ENCODE results near the gene CERS6. TPM values are rescaled to one million over a fixed set of nuclear protein-coding genes. Genes with fewer than 3 reads are reported as not detected.

CERS6 gene
- total RNA-seq, 2 donors from 2014 or later = 13.7 to 15.8 TPM

- no peak for ATAC-seq (ENCODE audit: insufficient number of reproducible peaks, low FRiP score, low read depth)
- H3K36me3 ChIP-seq = no peaks in the 10 kb centered on the region
- no peak overlapping the region for H3K4me3 ChIP-seq
- no peak overlapping the region for H3K27ac ChIP-seq
- no peak for DNase-seq (ENCODE audit: low spot score)
- H3K4me1 ChIP-seq (ENCODE audit: control insufficient read depth in 1 of 2, low read depth in 2 of 2) = no peaks in the 10 kb centered on the region
- no peaks in the 10 kb centered on the region for H3K9me3 ChIP-seq
- no peak for TF ChIP-seq CTCF (IDR thresholded peaks at IDR 0.05)
- no peaks in the 10 kb centered on the region for H3K27me3 ChIP-seq (replicated peaks; ENCODE audit: insufficient read depth)
Observed at GRCh38 chr2:168686452-168687191, 230.6 kb downstream of the CERS6 start.

GRCh38 chr2:168687314-168687713, 231.2 kb downstream of the CERS6 start:
- ATAC-seq (ENCODE audit: insufficient number of reproducible peaks, low FRiP score, low read depth) = no peak
- DNase-seq (ENCODE audit: low spot score) = no peak
- no peaks in the 10 kb centered on the region for H3K9me3 ChIP-seq
- no peaks in the 10 kb centered on the region for H3K4me1 ChIP-seq (ENCODE audit: control insufficient read depth in 1 of 2, low read depth in 2 of 2)
- no peak overlapping the region for H3K4me3 ChIP-seq
- TF ChIP-seq CTCF (IDR thresholded peaks at IDR 0.05) = peak; percentile 31
- H3K27me3 ChIP-seq (replicated peaks; ENCODE audit: insufficient read depth) = no peaks in the 10 kb centered on the region
- no peak overlapping the region for H3K27ac ChIP-seq
- no peaks in the 10 kb centered on the region for H3K36me3 ChIP-seq

- no peak for DNase-seq (ENCODE audit: low spot score)
- no peak overlapping the region for H3K27ac ChIP-seq
- TF ChIP-seq CTCF (IDR thresholded peaks at IDR 0.05) = no peak
- no peak for ATAC-seq (ENCODE audit: insufficient number of reproducible peaks, low FRiP score, low read depth)
- H3K9me3 ChIP-seq = no peaks in the 10 kb centered on the region
- H3K4me3 ChIP-seq = no peak overlapping the region
- H3K36me3 ChIP-seq = no peaks in the 10 kb centered on the region
- no peaks in the 10 kb centered on the region for H3K27me3 ChIP-seq (replicated peaks; ENCODE audit: insufficient read depth)
- H3K4me1 ChIP-seq (ENCODE audit: control insufficient read depth in 1 of 2, low read depth in 2 of 2) = no peaks in the 10 kb centered on the region
Observed at GRCh38 chr2:168690381-168690885, 234.4 kb downstream of the CERS6 start.

- Histone ChIP-seq H3K9me3 (no peaks in the 10 kb centered on the region), H3K36me3 (no peaks in the 10 kb centered on the region), H3K27ac (no peak overlapping the region), H3K27me3 (replicated peaks; ENCODE audit: insufficient read depth) (no peaks in the 10 kb centered on the region), H3K4me3 (no peak overlapping the region), H3K4me1 (ENCODE audit: control insufficient read depth in 1 of 2, low read depth in 2 of 2) (no peaks in the 10 kb centered on the region)
- TF ChIP-seq CTCF (IDR thresholded peaks at IDR 0.05) = no peak
- DNase-seq (ENCODE audit: low spot score) = no peak
- ATAC-seq (ENCODE audit: insufficient number of reproducible peaks, low FRiP score, low read depth) = no peak
Observed at GRCh38 chr2:168691221-168691620, 235.1 kb downstream of the CERS6 start.

GRCh38 chr2:168692132-168692744, 236.2 kb downstream of the CERS6 start:
- Histone ChIP-seq H3K27ac (no peak overlapping the region), H3K4me1 (ENCODE audit: control insufficient read depth in 1 of 2, low read depth in 2 of 2) (no peaks in the 10 kb centered on the region), H3K4me3 (no peak overlapping the region), H3K36me3 (no peaks in the 10 kb centered on the region), H3K9me3 (no peaks in the 10 kb centered on the region), H3K27me3 (replicated peaks; ENCODE audit: insufficient read depth) (no peaks in the 10 kb centered on the region)
- ATAC-seq (ENCODE audit: insufficient number of reproducible peaks, low FRiP score, low read depth) (no peak), DNase-seq (ENCODE audit: low spot score) (no peak)
- no peak for TF ChIP-seq CTCF (IDR thresholded peaks at IDR 0.05)
